Measurements from ENCODE around the gene NRIP1.
"Not testable (repeated sequence)": the region's sequence is repeated elsewhere in the genome, so short reads cannot be mapped to it uniquely, and the experiment has no call there.

NRIP1 gene

DNA sequence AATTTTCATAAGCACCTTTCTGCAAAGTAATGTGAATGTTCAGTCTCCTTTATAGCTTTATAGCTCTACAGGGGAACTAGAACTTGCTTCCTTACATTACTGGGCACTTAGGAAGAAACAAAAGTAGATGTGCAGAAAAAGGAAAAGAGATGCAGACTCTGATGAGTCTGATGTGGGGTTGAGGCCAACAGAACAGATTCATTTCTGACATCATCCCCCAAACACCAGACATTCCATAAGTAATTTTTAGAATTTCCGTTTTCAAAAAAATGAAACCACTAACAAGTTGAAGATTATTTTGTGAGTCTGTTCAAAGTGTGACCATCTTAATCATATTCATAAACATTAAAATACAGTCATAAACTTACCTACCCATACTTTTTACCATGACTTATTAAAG, 96.0 kb downstream of the NRIP1 start:
- no peak for ATAC-seq

GRCh38 chr21:14968029-14968428, 96.8 kb downstream of the NRIP1 start:
- no peak for ATAC-seq

DNA sequence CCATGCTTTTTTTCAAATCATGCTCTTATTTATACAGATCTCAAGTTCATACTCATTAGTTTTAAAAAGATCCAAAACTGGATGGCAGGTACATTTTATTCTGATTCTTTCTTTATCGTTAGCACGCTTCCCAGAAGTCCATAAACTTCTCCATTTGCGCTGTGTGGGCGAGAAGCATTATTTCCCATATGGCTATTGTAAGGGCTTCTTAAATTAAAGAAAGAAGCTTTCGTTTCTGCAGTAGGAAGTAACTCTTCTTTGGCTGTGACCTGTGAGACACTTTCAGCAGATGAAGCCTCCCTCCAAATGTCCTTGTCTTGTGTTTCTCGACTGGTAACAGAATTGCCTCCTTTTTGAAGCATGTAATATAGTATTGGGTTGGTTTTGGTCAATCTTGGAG, 100.2 kb downstream of the NRIP1 start:
- no peak for ATAC-seq

DNA sequence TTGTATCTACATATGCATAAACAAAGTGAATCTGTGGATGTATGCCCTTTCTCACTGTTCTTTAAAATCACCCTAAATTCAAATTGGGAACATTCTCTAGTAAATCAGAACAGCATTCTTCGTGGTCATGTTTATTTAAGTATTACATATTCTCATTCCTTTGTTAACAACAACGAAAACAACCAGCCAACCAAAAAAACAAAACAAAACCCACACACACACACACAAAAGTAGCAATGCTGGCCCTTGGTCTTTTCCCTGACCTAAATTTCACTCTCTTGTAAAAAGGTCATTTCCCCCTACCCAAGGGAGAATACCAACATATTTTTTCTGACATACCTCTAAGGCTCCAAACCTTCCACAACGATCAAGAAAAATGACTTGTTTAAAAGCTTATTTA, 102.6 kb downstream of the NRIP1 start:
- ATAC-seq: no peak

DNA sequence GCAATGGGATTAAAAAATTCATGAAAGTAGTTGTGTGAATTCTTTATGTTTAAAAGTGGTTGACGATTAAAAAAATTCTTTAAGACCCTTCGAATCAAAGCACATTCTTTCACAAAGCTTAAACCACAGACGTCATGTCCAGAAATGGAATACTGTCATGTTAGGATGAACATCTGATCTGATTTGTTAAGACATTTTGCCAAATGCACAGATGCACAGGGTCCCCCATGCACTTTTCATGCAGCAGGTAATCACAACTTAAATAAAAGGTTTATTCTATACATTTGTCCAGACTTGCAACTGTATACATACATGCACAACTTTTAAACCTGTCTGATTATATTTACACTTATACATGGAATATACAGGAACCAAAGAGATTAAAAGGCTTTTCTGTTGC, 103.3 kb downstream of the NRIP1 start:
- ATAC-seq: no peak

DNA sequence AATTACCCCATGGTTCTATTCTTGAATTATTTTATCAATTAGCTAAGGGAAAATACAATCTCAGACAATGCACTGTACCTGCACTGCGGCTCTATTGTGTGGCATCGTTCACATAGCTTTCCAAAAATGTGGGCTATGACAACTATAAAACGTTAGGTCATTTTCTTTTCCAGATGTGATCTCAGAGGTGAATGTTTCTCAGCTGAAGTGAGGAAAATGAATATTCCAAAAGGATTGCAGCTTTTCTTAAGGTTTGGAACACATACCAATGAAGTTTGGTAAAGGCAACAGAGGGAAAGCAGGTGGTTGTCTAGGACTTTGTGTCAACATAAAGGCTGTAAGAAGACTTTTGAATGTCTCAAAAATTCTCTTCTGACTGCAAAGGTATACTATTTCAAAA, 105.5 kb downstream of the NRIP1 start:
- no peak for ATAC-seq

GRCh38 chr21:14957836-14958235, 107.0 kb downstream of the NRIP1 start:
- ATAC-seq: no peak

DNA sequence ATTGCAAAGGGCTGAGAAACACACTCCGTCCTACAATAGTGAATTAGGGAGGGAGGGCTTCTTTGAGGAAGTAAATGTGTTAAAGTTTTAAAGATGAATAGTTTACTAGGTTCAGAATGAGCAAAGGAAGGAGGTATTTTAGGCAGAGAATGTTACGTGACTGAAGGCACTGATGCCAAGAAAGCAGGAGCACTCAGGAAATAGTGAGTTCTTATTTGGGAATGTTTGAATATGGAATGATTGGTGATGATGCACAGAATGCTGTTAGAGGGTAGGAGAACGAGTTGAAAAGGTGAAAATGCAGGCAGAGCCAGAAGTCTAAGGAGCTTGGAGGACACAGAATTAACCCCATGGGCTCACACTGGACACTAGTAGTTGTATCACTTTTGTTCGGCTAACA, 108.0 kb downstream of the NRIP1 start:
- no peak for ATAC-seq

DNA sequence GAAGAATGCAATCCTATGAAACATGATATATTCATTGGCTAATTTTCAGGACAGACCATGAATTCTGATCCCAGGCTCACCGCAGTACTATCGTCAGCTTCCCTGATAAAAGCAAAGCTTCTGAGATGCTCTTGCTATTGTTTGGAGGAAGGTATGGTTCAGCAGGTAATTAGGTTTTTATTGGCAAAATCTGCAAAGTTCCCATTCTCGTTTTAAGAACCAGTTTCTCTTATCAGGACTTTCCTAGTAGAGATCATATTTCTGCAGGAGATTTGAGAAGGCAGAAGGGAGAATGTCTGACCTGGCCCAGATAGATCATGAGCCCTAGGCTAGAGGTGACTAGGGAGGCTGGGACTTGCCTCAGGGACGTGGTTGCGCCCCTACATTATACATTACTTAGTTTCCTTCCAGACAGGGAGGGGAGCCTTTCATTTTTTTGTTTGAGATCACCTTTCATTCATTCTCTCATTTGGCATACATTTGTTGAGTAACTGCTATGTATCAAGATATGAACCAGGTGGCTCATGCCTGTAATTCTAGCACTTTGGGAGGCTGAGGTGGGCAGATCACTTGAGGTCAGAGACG, 108.8 kb downstream of the NRIP1 start:
- no peak for ATAC-seq

- ATAC-seq: no peak
Observed at GRCh38 chr21:14952916-14953315, 111.9 kb downstream of the NRIP1 start.

DNA sequence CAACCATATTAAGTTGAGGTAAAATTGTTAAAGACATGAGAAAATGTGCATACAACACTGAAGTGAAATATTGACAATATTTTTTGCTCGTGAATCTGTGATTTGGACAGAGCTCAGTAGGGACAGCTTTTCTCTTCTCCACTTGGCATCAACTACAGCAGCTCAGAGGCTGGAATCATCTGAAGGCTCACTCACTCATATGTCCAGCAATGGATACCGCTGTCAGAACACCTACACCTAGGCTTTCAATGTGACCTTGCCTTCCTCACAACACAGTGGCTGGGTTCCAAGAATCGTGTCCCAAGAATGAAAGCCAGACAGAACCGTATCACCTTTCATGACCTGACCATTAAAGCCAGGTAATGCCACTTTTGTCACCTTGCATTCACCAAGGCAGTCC, 115.2 kb downstream of the NRIP1 start:
- no peak for ATAC-seq

DNA sequence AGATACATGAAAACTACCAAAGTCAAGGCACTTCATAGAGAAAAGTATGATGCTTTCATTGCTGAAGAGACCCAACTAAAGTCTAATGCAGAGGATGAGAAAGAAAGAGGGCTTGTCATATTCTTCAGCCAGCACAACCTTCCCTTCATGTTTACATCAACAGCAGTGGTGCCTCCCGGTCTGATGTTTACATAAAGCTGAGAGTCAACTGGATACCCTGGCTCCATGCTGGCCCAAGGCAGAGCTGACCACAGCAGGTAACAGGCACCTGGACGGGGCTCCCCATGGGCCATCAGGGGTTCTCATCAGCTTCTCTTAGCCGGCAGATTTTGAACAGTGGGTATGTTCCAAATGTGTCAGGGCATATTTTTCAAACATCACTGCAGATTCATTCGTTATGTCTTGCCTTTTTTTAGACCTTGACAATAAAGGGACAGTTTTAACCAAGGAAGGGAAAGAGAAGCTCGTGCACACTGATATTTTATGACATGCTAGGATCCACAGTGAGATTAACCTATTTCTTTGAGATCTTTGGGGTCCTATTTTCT, 117.1 kb downstream of the NRIP1 start:
- no peak for ATAC-seq

- ATAC-seq: no peak
Observed at GRCh38 chr21:14945176-14945575, 119.6 kb downstream of the NRIP1 start.

GRCh38 chr21:14943616-14944015, 121.2 kb downstream of the NRIP1 start:
- no peak for ATAC-seq

- ATAC-seq: no peak
Observed at GRCh38 chr21:14942801-14943490, 121.9 kb downstream of the NRIP1 start.

DNA sequence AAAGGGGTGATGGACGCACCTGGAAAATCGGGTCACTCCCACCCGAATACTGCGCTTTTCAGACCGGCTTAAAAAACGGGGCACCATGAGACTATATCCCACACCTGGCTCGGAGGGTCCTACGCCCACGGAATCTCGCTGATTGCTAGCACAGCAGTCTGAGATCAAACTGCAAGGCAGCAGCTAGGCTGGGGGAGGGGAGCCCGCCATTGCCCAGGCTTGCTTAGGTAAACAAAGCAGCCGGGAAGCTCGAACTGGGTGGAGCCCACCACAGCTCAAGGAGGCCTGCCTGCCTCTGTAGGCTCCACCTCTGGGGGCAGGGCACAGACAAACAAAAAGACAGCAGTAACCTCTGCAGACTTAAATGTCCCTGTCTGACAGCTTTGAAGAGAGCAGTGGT, 137.5 kb downstream of the NRIP1 start:
- ATAC-seq: not testable (repeated sequence)

GRCh38 chr21:14926186-14926585, 138.6 kb downstream of the NRIP1 start:
- ATAC-seq: no peak

GRCh38 chr21:14923468-14923867, 141.3 kb downstream of the NRIP1 start:
- no peak for ATAC-seq

GRCh38 chr21:14922980-14923379, 141.8 kb downstream of the NRIP1 start:
- ATAC-seq: no peak

- ATAC-seq: no peak
Observed at GRCh38 chr21:14918527-14918926, 146.3 kb downstream of the NRIP1 start.

DNA sequence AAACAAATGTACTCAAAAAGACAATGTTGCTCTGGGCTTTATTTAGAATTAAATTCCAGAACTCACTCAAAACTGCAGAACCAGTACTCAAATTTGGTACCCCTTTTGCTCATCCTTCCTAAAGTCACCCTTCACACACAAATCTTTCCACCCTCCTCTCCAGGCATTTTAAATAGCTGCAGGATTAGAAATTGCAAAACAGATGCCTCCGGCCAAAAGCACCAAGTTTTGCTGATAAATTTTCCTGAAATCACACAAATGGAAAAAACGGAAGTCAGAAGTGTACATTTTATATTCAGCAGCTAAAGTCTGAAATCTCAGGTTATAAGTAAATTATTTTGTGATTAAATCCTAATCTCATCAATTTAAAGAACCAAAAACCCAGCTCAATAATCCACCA, 147.0 kb downstream of the NRIP1 start:
- ATAC-seq: no peak

DNA sequence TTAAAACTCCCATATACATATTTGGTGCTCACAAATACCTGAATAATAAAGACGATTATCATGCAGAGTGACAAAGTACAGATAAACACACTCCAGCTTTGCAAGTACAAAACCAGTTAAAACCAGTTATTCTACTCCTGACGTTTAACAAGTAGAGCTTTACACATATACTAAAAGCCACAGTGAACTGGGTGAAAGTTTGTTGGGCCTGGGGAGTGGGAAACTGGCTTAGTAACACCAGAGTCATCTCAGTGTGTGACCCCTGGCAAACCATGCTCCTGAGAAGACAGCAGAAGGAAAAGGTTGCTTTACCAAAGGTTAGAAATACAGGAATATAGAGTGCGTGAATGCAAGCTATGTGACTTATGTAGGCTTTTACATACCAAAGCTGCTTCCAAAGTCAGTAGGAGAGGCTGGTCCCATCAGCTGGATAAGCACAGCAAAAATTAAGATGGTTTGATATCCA, 148.1 kb downstream of the NRIP1 start:
- no peak for ATAC-seq

DNA sequence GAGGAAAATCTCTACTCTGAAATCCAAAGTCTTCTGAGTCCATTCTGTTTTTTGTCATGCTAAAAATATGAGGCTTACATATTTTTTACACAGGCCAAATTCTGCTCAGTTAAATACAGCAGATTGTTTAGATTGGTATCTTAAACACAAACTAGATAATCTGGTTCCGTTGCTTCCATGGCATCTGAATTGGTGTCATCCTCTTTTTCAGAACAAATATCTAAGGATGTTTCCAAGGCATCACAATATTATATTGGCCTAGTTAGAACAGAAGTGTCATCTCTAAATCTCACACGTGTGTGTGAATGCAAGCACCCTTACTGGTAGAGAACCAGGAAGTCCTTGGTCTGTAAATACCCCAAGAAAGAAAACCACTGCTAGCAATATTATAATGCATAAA, 151.2 kb downstream of the NRIP1 start:
- no peak for ATAC-seq

- ATAC-seq: no peak
Observed at GRCh38 chr21:14911351-14911750, 153.4 kb downstream of the NRIP1 start.
